Keratinocyte (primary cell): ENCODE results near the gene TK2.

ENCODE experiments used
- CTCF ChIP-seq, 3 experiments: IDR thresholded peaks in 1 of 3; conservative IDR thresholded peaks in 1 of 3; optimal IDR thresholded peaks in 1 of 3; 2 replicates in 2 of 3; 3 replicates in 1 of 3; pipeline versions ENCODE3 to v1.5.1; 2011; ENCODE audit warnings: low read length in 3 of 3, mild to moderate bottlenecking in 3 of 3, moderate library complexity in 2 of 3, control low read depth in 1 of 3, inconsistent platforms in 1 of 3; ENCODE audit not compliant: insufficient read depth in 2 of 3; ENCODE audit errors: extremely low read depth in 1 of 3
- EZH2 ChIP-seq: IDR thresholded peaks from one replicate; pipeline ENCODE4 v1.6.1; 2012; ENCODE audit warnings: inconsistent platforms, mild to moderate bottlenecking, low read length, moderate library complexity

GRCh38 chr16:66548868-66549267, 1.1 kb downstream of the TK2 start:
- TF ChIP-seq CTCF (optimal IDR thresholded peaks at IDR 0.05 in 1 of 3, IDR thresholded peaks at IDR 0.05 in 1 of 3, conservative IDR thresholded peaks at IDR 0.05 in 1 of 3; ENCODE audit: extremely low read depth in 1 of 3, insufficient read depth in 2 of 3, low read length in 3 of 3) (no peak), EZH2 (no peak)
